Uterus (tissue), 4 donors: Measurements from ENCODE around the gene IRF4. TPM values are rescaled to one million over a fixed set of nuclear protein-coding genes. Genes with fewer than 3 reads are reported as not detected.
A peak's percentile ranks its signal among the peaks of the same experiment; 100 is the strongest.

Experiments
- DNase-seq, 2 donors: peaks; one replicate each; pipeline ENCODE4 v3.0.0-alpha.2; 2019 to 2020
- H3K27ac ChIP-seq, 2 donors: fragments of 200-600 bp; sonication (generic); 1 replicate in 1 of 2; 2 replicates in 1 of 2; pipeline ENCODE4 v1.5.1; 2016 to 2018
- H3K27me3 ChIP-seq, 2 donors: fragments of 200-600 bp; sonication (generic); one replicate each; pipeline ENCODE4 v1.5.1; 2018 to 2019; ENCODE audit warnings: control low read depth in 1 of 2
- H3K36me3 ChIP-seq, 2 donors: fragments of 200-600 bp; sonication (generic); one replicate each; pipeline ENCODE4 v1.5.1; 2019; ENCODE audit warnings: control low read depth in 1 of 2
- H3K4me1 ChIP-seq, 2 donors: fragments of 200-600 bp; sonication (generic); one replicate each; pipeline ENCODE4 v1.5.1; 2018 to 2019; ENCODE audit warnings: control low read depth in 1 of 2
- H3K4me3 ChIP-seq, 2 donors: fragments of 200-600 bp; sonication (generic); 1 replicate in 1 of 2; 2 replicates in 1 of 2; pipeline ENCODE4 v1.5.1; 2018 to 2019; ENCODE audit warnings: mild to moderate bottlenecking in 1 of 2
- H3K9me3 ChIP-seq, 2 donors: fragments of 200-600 bp; sonication (generic); one replicate each; pipeline ENCODE4 v1.5.1; 2019; ENCODE audit warnings: control low read depth in 1 of 2
- CTCF ChIP-seq, 4 experiments: fragments of 200-600 bp in 2 of 4; fragments of 450-650 bp in 2 of 4; sonication (generic) in 2 of 4; IDR thresholded peaks; one replicate each; pipeline ENCODE4 v1.5.1; 2016 to 2019; ENCODE audit warnings: antibody characterized with exemption in 4 of 4, mild to moderate bottlenecking in 2 of 4, moderate library complexity in 1 of 4
- POLR2A ChIP-seq, 2 donors: fragments of 450-650 bp; IDR thresholded peaks; one replicate each; pipeline ENCODE4 v1.6.1; 2016; ENCODE audit warnings: antibody characterized with exemption in 2 of 2, mild to moderate bottlenecking in 1 of 2, moderate library complexity in 1 of 2
- intact Hi-C: fragments of 100-400 bp; cut with DNase I; formaldehyde crosslinking; loops from one replicate; pipeline ENCODE4 v1.15.1; 2023; ENCODE audit warnings: low total_unique reads
- total RNA-seq, 4 donors: library from RNA; depleted of rRNA in 3 of 4; stranded (reverse); fragments of >200 nt in 3 of 4; gene quantifications; one replicate each; pipeline versions ENCODE4 v1.1.0 to v1.2.4, GENCODE V29; 2014 to 2023
- donor health status: DM: yes; HTN: yes; CAD: no.

IRF4 gene
- total RNA-seq, 4 donors from 2014 or later, result 0.55 to 2.0 TPM; not detected in 2

GRCh38 chr6:414447-414846 is 22.9 kb downstream of the IRF4 start:
- peaks cover 0 to 4% of the 10 kb centered on the region in 2 donors for H3K36me3 ChIP-seq
- TF ChIP-seq CTCF (IDR thresholded peaks at IDR 0.05) (no peak), POLR2A (IDR thresholded peaks at IDR 0.05) (no peak)
- peaks cover 0 to 8% of the 10 kb centered on the region in 2 donors for H3K9me3 ChIP-seq
- H3K27me3 ChIP-seq, result no peaks in the 10 kb centered on the region
- H3K27ac ChIP-seq, result no peak overlapping the region
- DNase-seq, result no peak
- H3K4me3 ChIP-seq, result no peak overlapping the region
- intact Hi-C loops, result no loop called here
- no peaks in the 10 kb centered on the region for H3K4me1 ChIP-seq

- Histone ChIP-seq H3K9me3 (peaks cover 0 to 8% of the 10 kb centered on the region in 2 donors), H3K36me3 (peaks cover 0 to 4% of the 10 kb centered on the region in 2 donors), H3K4me3 (no peak overlapping the region), H3K27me3 (no peaks in the 10 kb centered on the region), H3K27ac (no peak overlapping the region), H3K4me1 (no peaks in the 10 kb centered on the region)
- no peak for TF ChIP-seq POLR2A (IDR thresholded peaks at IDR 0.05)
- no peak for TF ChIP-seq CTCF (IDR thresholded peaks at IDR 0.05)
- DNase-seq, result no peak
- intact Hi-C loops, result no loop called here
These were observed 23.5 kb downstream of the IRF4 start for GRCh38 chr6:415087-415486.

- H3K9me3 ChIP-seq, result no peaks in the 10 kb centered on the region
- no peaks in the 10 kb centered on the region for H3K27me3 ChIP-seq
- TF ChIP-seq CTCF (IDR thresholded peaks at IDR 0.05) (no peak), POLR2A (IDR thresholded peaks at IDR 0.05) (no peak)
- no peaks in the 10 kb centered on the region for H3K36me3 ChIP-seq
- DNase-seq, result no peak
- H3K4me3 ChIP-seq, result no peak overlapping the region
- H3K27ac ChIP-seq, result no peak overlapping the region
- intact Hi-C loops, result no loop called here
- H3K4me1 ChIP-seq, result no peaks in the 10 kb centered on the region
These were observed 29.7 kb downstream of the IRF4 start for GRCh38 chr6:421211-421610.

- TF ChIP-seq CTCF (IDR thresholded peaks at IDR 0.05) (no peak), POLR2A (IDR thresholded peaks at IDR 0.05) (no peak)
- no peaks in the 10 kb centered on the region for H3K36me3 ChIP-seq
- DNase-seq, result peak in 1 of 2 donors; percentile 33
- H3K27me3 ChIP-seq, result no peaks in the 10 kb centered on the region
- no peaks in the 10 kb centered on the region for H3K4me1 ChIP-seq
- intact Hi-C loops, result no loop called here
- no peaks in the 10 kb centered on the region for H3K9me3 ChIP-seq
- H3K4me3 ChIP-seq, result no peak overlapping the region
- H3K27ac ChIP-seq, result no peak overlapping the region
These were observed 31.0 kb downstream of the IRF4 start for GRCh38 chr6:422433-423054.

- Histone ChIP-seq H3K27me3 (no peaks in the 10 kb centered on the region), H3K4me3 (no peak overlapping the region), H3K27ac (peak overlapping the region in 1 of 2 donors; percentile 44), H3K4me1 (no peaks in the 10 kb centered on the region), H3K9me3 (no peaks in the 10 kb centered on the region), H3K36me3 (no peaks in the 10 kb centered on the region)
- intact Hi-C loops, result no loop called here
- TF ChIP-seq POLR2A (IDR thresholded peaks at IDR 0.05) (no peak), CTCF (IDR thresholded peaks at IDR 0.05) (no peak)
- DNase-seq, result no peak
These were observed 31.7 kb downstream of the IRF4 start for GRCh38 chr6:423055-423798.
